SK-N-SH treated with all-trans-retinoic acid at 6 μM for 48 hours (cell line): Measurements from ENCODE around the gene SCN1B.
"Not testable (repeated sequence)": the region's sequence is repeated elsewhere in the genome, so short reads cannot be mapped to it uniquely, and the experiment has no call there.

Experiments
- ARNTL ChIP-seq: fragments of 450-650 bp; formaldehyde crosslinking; IDR thresholded peaks from 2 replicates; pipeline ENCODE4 v1.5.0; 2020; ENCODE audit warnings: low read depth, mild to moderate bottlenecking, moderate library complexity, borderline replicate concordance
- BACH2 ChIP-seq: fragments of 250-450 bp; sonication (Bioruptor Pico); IDR thresholded peaks from 2 replicates; pipeline ENCODE4 v1.9.0; 2021; ENCODE audit warnings: mild to moderate bottlenecking, borderline replicate concordance
- CSDC2 ChIP-seq: fragments of 250-450 bp; sonication (Bioruptor Pico); IDR thresholded peaks from 2 replicates; pipeline ENCODE4 v1.5.0; 2020; ENCODE audit warnings: mild to moderate bottlenecking, moderate library complexity
- PATZ1 ChIP-seq: fragments of 250-450 bp; sonication (Bioruptor Pico); IDR thresholded peaks from 2 replicates; pipeline ENCODE4 v1.8.0; 2020; ENCODE audit warnings: mild to moderate bottlenecking, moderate library complexity, borderline replicate concordance
- PPARA ChIP-seq: fragments of 250-450 bp; sonication (Bioruptor Pico); IDR thresholded peaks from 2 replicates; pipeline ENCODE4 v1.5.0; 2020; ENCODE audit warnings: mild to moderate bottlenecking, borderline replicate concordance
- RARB ChIP-seq: fragments of 250-450 bp; sonication (Bioruptor Pico); IDR thresholded peaks from 2 replicates; pipeline ENCODE4 v1.8.0; 2021; ENCODE audit warnings: mild to moderate bottlenecking, moderate library complexity
- SNAI2 ChIP-seq: fragments of 250-450 bp; sonication (Bioruptor Pico); IDR thresholded peaks from 2 replicates; pipeline ENCODE4 v1.5.0; 2020; ENCODE audit warnings: mild to moderate bottlenecking, moderate library complexity
- ZFP3 ChIP-seq: fragments of 250-450 bp; sonication (Bioruptor Pico); IDR thresholded peaks from 2 replicates; pipeline ENCODE4 v1.5.0; 2020; ENCODE audit warnings: mild to moderate bottlenecking, moderate library complexity
- ZFP30 ChIP-seq: fragments of 450-650 bp; formaldehyde crosslinking; IDR thresholded peaks from 2 replicates; pipeline ENCODE4 v1.5.0; 2022; ENCODE audit warnings: mild to moderate bottlenecking, moderate library complexity
- ZNF565 ChIP-seq: fragments of 450-650 bp; formaldehyde crosslinking; conservative IDR thresholded peaks from 2 replicates; pipeline ENCODE4 v1.5.0; 2020; ENCODE audit warnings: low read depth, mild to moderate bottlenecking, moderate library complexity
- ZNF70 ChIP-seq: fragments of 450-650 bp; formaldehyde crosslinking; IDR thresholded peaks from 2 replicates; pipeline ENCODE4 v1.5.0; 2020; ENCODE audit warnings: mild to moderate bottlenecking, moderate library complexity
- ZNF8 ChIP-seq: fragments of 450-650 bp; formaldehyde crosslinking; IDR thresholded peaks from 2 replicates; pipeline ENCODE4 v1.5.0; 2020; ENCODE audit warnings: mild to moderate bottlenecking, moderate library complexity

DNA sequence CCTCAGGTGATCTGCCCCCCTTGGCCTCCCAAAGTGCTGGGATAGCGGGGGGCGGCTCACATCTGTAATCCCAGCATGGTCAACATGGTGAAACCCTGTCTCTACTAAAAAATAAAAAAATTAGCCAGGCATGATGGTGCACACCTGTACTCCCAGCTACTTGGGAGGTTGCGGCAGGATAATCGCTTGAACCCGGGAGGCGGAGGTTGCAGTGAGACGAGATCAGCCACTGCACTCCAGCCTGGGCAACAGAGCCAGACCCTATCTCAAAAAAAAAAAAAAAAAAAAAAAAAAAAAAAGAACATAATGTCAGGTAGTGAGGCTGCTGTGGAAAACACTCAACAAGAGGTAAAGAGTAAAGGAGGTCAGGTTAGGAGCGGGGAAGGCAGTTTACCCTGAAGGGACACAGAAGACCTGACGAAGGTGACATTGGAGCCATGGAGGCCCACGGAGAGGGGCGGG is 964 bp upstream of the SCN1B start:
- not testable (repeated sequence) for TF ChIP-seq ZNF70 (CRISPR knock-in tag); ZNF565 (CRISPR knock-in tag); ZFP30 (CRISPR knock-in tag); PATZ1; SNAI2 (CRISPR knock-in tag); CSDC2 (CRISPR knock-in tag); BACH2 (CRISPR knock-in tag); PPARA (CRISPR knock-in tag); ZFP3 (CRISPR knock-in tag); ZNF8 (CRISPR knock-in tag); RARB; ARNTL (CRISPR knock-in tag)
